Smooth muscle cell (in vitro differentiated cells): ENCODE results near the gene DCX. TPM values are rescaled to one million over a fixed set of nuclear protein-coding genes. Genes with fewer than 3 reads are reported as not detected.

ENCODE experiments used
- DNase-seq: peaks from one replicate; lab custom pipeline; 2025; ENCODE audit not compliant: unreplicated experiment; lab: John Stamatoyannopoulos, UW
- H2AFZ ChIP-seq: fragments of 200-600 bp; sonication (generic); 2 replicates; pipeline ENCODE4 v1.6.0; 2016; ENCODE audit warnings: antibody characterized with exemption, low read depth, mild to moderate bottlenecking
- H3F3A ChIP-seq: fragments of 200-600 bp; sonication (generic); 2 replicates; pipeline ENCODE4 v1.6.0; 2017; ENCODE audit warnings: antibody characterized with exemption, low read depth
- H3K27ac ChIP-seq: fragments of 200-600 bp; sonication (generic); 2 replicates; pipeline ENCODE4 v1.5.1; 2016; ENCODE audit warnings: low read depth, mild to moderate bottlenecking
- H3K27me3 ChIP-seq: fragments of 200-600 bp; sonication (generic); 2 replicates; pipeline ENCODE4 v1.6.1; 2016; ENCODE audit warnings: low read depth, mild to moderate bottlenecking
- H3K36me3 ChIP-seq: fragments of 200-600 bp; sonication (generic); 2 replicates; pipeline ENCODE4 v1.5.1; 2016; ENCODE audit warnings: low read depth
- H3K4me1 ChIP-seq: fragments of 200-600 bp; sonication (generic); 2 replicates; pipeline ENCODE4 v1.5.1; 2016; ENCODE audit warnings: low read depth
- H3K4me2 ChIP-seq: fragments of 200-600 bp; sonication (generic); 2 replicates; pipeline ENCODE4 v1.6.0; 2016; ENCODE audit warnings: mild to moderate bottlenecking
- H3K4me3 ChIP-seq: fragments of 200-600 bp; sonication (generic); 2 replicates; pipeline ENCODE4 v1.5.1; 2016; ENCODE audit warnings: mild to moderate bottlenecking
- H3K79me2 ChIP-seq: fragments of 200-600 bp; sonication (generic); 2 replicates; pipeline ENCODE4 v1.6.0; 2016; ENCODE audit warnings: low read depth, mild to moderate bottlenecking
- H3K9ac ChIP-seq: fragments of 200-600 bp; sonication (generic); 2 replicates; pipeline ENCODE4 v1.6.0; 2016; ENCODE audit warnings: low read depth
- H3K9me3 ChIP-seq: fragments of 200-600 bp; sonication (generic); replicated peaks from 2 replicates; pipeline ENCODE4 v1.5.1; 2016; ENCODE audit warnings: low read depth
- H4K20me1 ChIP-seq: fragments of 200-600 bp; sonication (generic); 2 replicates; pipeline ENCODE4 v1.6.0; 2016; ENCODE audit warnings: low read depth
- WGBS: methylation state at CpG from one replicate; pipeline ENCODE4 v1.1.7; 2016; ENCODE audit warnings: low lambda C conversion rate; 5-methylcytosine and 5-hydroxymethylcytosine counted together
- polyA plus RNA-seq: library from polyadenylated mRNA; unstranded; fragments of >200 nt; fragmentation: Nextera tagmentation; extraction: Ambion mirVana; gene quantifications from 2 replicates; pipeline ENCODE4 v1.2.1, GENCODE V29; 2016
- total RNA-seq: library from RNA; depleted of rRNA; stranded (reverse); fragments of >200 nt; gene quantifications from 2 replicates; pipeline ENCODE4 v1.2.3, GENCODE V29; 2014
- TF ChIP-seq, protein P1 (sequence below): fragments of 200-600 bp; sonication (generic); IDR thresholded peaks from 2 replicates; pipeline ENCODE4 v1.5.1; 2017; ENCODE audit warnings: borderline replicate concordance, mild to moderate bottlenecking, antibody characterized with exemption; ENCODE audit not compliant: insufficient read depth, poor library complexity, severe bottlenecking

DCX gene
- total and polyA plus RNA-seq, 2 experiments from 2014 or later, result 0.09 TPM; not detected in 1

DNA sequence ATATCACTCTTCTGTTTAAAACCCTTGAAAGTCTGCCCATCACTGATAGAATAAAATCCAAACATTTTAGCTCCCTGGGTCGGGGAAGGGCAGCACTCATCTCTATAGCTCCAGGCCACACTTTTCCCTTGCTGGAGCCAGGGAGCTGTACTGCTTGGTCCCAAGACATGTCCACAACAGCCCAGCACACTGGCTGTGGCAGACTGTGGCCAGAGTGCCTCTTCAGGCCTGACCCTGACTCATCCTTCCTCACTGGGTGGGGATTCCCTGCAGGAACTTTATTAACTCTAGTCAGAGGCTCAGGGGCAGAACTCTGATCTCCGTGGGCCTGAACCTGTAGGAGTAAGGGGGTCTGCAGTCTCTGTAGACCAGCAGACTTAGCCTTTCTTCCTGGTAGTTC lies 71.9 kb downstream of the DCX start:
- Histone ChIP-seq H4K20me1 (no peaks in the 10 kb centered on the region), H3K79me2 (no peaks in the 10 kb centered on the region), H2AFZ (no peak overlapping the region), H3K36me3 (no peaks in the 10 kb centered on the region), H3K27ac (no peak overlapping the region), H3K9me3 (no peaks in the 10 kb centered on the region), H3K4me3 (no peak overlapping the region), H3K9ac (no peak overlapping the region), H3F3A (no peaks in the 10 kb centered on the region), H3K27me3 (no peaks in the 10 kb centered on the region), H3K4me1 (peaks cover 4% of the 10 kb centered on the region), H3K4me2 (no peak overlapping the region)
- 71% methylated on average over 2 of the region's 2 CpGs for WGBS
- TF ChIP-seq, protein P1, sequence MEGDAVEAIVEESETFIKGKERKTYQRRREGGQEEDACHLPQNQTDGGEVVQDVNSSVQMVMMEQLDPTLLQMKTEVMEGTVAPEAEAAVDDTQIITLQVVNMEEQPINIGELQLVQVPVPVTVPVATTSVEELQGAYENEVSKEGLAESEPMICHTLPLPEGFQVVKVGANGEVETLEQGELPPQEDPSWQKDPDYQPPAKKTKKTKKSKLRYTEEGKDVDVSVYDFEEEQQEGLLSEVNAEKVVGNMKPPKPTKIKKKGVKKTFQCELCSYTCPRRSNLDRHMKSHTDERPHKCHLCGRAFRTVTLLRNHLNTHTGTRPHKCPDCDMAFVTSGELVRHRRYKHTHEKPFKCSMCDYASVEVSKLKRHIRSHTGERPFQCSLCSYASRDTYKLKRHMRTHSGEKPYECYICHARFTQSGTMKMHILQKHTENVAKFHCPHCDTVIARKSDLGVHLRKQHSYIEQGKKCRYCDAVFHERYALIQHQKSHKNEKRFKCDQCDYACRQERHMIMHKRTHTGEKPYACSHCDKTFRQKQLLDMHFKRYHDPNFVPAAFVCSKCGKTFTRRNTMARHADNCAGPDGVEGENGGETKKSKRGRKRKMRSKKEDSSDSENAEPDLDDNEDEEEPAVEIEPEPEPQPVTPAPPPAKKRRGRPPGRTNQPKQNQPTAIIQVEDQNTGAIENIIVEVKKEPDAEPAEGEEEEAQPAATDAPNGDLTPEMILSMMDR, result no peak
- no peak for DNase-seq

DNA sequence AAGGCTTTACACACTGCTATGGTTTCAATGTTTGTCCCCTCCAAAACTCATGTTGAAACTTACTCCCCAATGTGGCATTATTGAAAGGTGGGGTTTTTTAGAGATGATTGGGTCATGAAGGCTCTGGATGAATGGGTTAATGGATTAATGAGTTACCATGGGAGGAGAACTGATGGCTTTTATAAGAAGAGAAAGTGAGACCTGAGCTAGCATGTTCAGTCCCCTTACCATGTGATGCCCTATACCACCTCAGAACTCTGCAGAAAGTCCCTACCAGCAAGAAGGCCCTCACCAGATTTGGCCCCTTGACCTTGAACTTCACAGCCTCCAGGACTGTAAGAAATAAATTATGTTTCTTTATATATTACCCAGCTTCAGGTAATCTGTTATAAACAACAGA lies 72.8 kb downstream of the DCX start:
- H3K36me3 ChIP-seq, result no peaks in the 10 kb centered on the region
- H3K4me2 ChIP-seq, result no peak overlapping the region
- H3K4me3 ChIP-seq, result no peak overlapping the region
- no peak for DNase-seq
- no peaks in the 10 kb centered on the region for H3F3A ChIP-seq
- no peaks in the 10 kb centered on the region for H3K9me3 ChIP-seq
- H3K27me3 ChIP-seq, result no peaks in the 10 kb centered on the region
- H4K20me1 ChIP-seq, result no peaks in the 10 kb centered on the region
- TF ChIP-seq, protein P1, result no peak
- H3K4me1 ChIP-seq, result peaks cover 4% of the 10 kb centered on the region
- H3K27ac ChIP-seq, result no peak overlapping the region
- H3K79me2 ChIP-seq, result no peaks in the 10 kb centered on the region
- no peak overlapping the region for H2AFZ ChIP-seq
- H3K9ac ChIP-seq, result no peak overlapping the region

DNA sequence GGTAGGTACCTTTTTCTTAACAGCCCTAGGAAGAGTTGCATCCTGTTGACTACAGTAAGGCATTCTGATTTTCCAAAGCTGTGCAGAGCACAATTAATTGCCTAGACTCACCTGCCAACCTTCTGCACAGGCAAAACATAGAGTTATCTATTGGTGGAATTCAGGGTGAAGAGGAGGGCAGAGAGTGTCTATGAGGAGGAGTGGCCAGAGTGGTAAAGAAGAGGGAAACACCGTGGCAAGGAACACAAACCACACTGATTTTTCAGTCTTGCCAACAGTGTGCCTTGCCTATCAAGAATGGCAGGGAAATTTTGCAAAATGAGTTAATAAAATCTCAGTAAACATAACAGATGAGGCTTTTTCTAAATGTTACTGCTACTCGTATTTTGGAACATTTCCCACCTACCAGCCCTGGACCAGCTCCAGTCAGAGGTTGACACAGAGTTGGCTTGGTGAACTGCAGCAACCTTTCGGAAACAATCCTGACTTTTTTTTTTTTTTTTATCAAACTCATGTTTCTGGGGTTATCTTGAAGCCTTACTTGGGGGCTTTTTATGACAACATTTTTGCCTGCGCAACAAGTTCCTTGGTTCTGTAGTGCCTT lies 73.8 kb downstream of the DCX start:
- Histone ChIP-seq H4K20me1 (no peaks in the 10 kb centered on the region), H3K9me3 (no peaks in the 10 kb centered on the region), H3K27me3 (no peaks in the 10 kb centered on the region), H3F3A (no peaks in the 10 kb centered on the region), H3K9ac (no peak overlapping the region), H2AFZ (no peak overlapping the region), H3K79me2 (no peaks in the 10 kb centered on the region), H3K4me3 (no peak overlapping the region), H3K27ac (no peak overlapping the region), H3K4me2 (no peak overlapping the region), H3K36me3 (no peaks in the 10 kb centered on the region), H3K4me1 (peaks cover 4% of the 10 kb centered on the region)
- TF ChIP-seq, protein P1, result no peak
- DNase-seq, result no peak
- WGBS, result 89% methylated on average over 4 of the region's 4 CpGs

DNA sequence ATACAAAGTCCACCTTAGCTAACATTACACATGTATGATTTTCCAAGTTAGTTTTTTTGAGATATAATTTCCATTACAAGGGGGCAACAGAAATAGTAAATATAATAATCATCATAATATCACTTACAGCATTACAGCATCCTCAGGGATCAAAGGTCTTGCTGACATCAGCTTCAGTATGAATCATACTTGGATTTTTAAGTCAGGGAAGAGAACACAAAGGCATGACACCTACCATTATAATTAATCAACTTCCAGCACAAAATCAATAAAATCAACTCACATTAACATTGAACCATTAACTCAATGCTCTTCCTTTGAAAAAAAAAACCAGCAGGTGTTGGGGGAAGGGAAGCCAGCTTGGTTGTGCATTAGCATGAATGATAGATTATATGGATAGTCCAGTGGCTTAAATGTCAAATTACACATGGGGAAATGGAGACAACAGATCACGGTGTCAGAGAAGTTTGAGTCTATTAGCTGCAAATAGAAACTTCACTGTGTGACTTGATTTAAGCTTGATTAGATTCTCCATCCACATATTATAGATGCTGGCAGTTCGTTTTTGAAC lies 74.8 kb downstream of the DCX start:
- no peaks in the 10 kb centered on the region for H3K27me3 ChIP-seq
- H3F3A ChIP-seq, result no peaks in the 10 kb centered on the region
- H4K20me1 ChIP-seq, result no peaks in the 10 kb centered on the region
- H2AFZ ChIP-seq, result no peak overlapping the region
- no peaks in the 10 kb centered on the region for H3K79me2 ChIP-seq
- H3K4me1 ChIP-seq, result peaks cover 4% of the 10 kb centered on the region
- H3K4me2 ChIP-seq, result no peak overlapping the region
- no peak for DNase-seq
- 73% methylated on average over 2 of the region's 2 CpGs for WGBS
- H3K36me3 ChIP-seq, result no peaks in the 10 kb centered on the region
- TF ChIP-seq, protein P1, result no peak
- H3K9ac ChIP-seq, result no peak overlapping the region
- H3K4me3 ChIP-seq, result no peak overlapping the region
- H3K27ac ChIP-seq, result no peak overlapping the region
- H3K9me3 ChIP-seq, result no peaks in the 10 kb centered on the region
